ENCODE results near the gene CBFA2T2.

GRCh38 chr20:33629533-33629932, 139.6 kb downstream of the CBFA2T2 start:
- TF ChIP-seq POLR2AphosphoS5 (IDR thresholded peaks at IDR 0.05) = no peak
- TF ChIP-seq POLR2A (IDR thresholded peaks at IDR 0.05) = no peak
- no peak for TF ChIP-seq CTCF (IDR thresholded peaks at IDR 0.05)
- TF ChIP-seq EP300 (IDR thresholded peaks at IDR 0.05) = no peak

Measured in stomach (tissue), 4 donors.